ENCODE measurements around the gene LRRC7. TPM values are rescaled to one million over a fixed set of nuclear protein-coding genes. Genes with fewer than 3 reads are reported as not detected.

The LRRC7 gene
- total RNA-seq, 4 donors from 2014 or later, result 0.40 to 1.7 (median 0.63) TPM

GRCh38 chr1:70103770-70104169, 536.0 kb downstream of the LRRC7 start:
- no peaks in the 10 kb centered on the region for H3K27me3 ChIP-seq
- H3K4me3 ChIP-seq, result no peak overlapping the region
- DNase-seq, result no peak
- no peak overlapping the region for H3K27ac ChIP-seq
- H3K36me3 ChIP-seq, result no peaks in the 10 kb centered on the region
- H3K4me1 ChIP-seq, result no peaks in the 10 kb centered on the region
- no peaks in the 10 kb centered on the region for H3K9me3 ChIP-seq
- TF ChIP-seq POLR2A (IDR thresholded peaks at IDR 0.05), result no peak
- TF ChIP-seq CTCF (IDR thresholded peaks at IDR 0.05), result no peak

GRCh38 chr1:70109241-70109640, 541.5 kb downstream of the LRRC7 start:
- Histone ChIP-seq H3K27ac (no peak overlapping the region), H3K9me3 (no peaks in the 10 kb centered on the region), H3K36me3 (no peaks in the 10 kb centered on the region), H3K4me3 (no peak overlapping the region), H3K27me3 (no peaks in the 10 kb centered on the region), H3K4me1 (no peaks in the 10 kb centered on the region)
- TF ChIP-seq POLR2A (IDR thresholded peaks at IDR 0.05) (no peak), CTCF (IDR thresholded peaks at IDR 0.05) (no peak)
- no peak for DNase-seq

GRCh38 chr1:70112838-70113237, 545.1 kb downstream of the LRRC7 start:
- Histone ChIP-seq H3K27me3 (no peaks in the 10 kb centered on the region), H3K27ac (no peak overlapping the region), H3K4me3 (no peak overlapping the region), H3K4me1 (no peaks in the 10 kb centered on the region), H3K9me3 (no peaks in the 10 kb centered on the region), H3K36me3 (no peaks in the 10 kb centered on the region)
- no peak for DNase-seq
- no peak for TF ChIP-seq CTCF (IDR thresholded peaks at IDR 0.05)
- TF ChIP-seq POLR2A (IDR thresholded peaks at IDR 0.05), result no peak

- Histone ChIP-seq H3K27ac (no peak overlapping the region), H3K27me3 (no peaks in the 10 kb centered on the region), H3K9me3 (no peaks in the 10 kb centered on the region), H3K36me3 (no peaks in the 10 kb centered on the region), H3K4me1 (no peaks in the 10 kb centered on the region), H3K4me3 (no peak overlapping the region)
- no peak for TF ChIP-seq POLR2A (IDR thresholded peaks at IDR 0.05)
- TF ChIP-seq CTCF (IDR thresholded peaks at IDR 0.05), result no peak
- no peak for DNase-seq
Observed at GRCh38 chr1:70115315-70115714, 547.6 kb downstream of the LRRC7 start.

- Histone ChIP-seq H3K27ac (no peak overlapping the region), H3K4me1 (no peaks in the 10 kb centered on the region), H3K9me3 (no peaks in the 10 kb centered on the region), H3K4me3 (no peak overlapping the region), H3K27me3 (no peaks in the 10 kb centered on the region), H3K36me3 (no peaks in the 10 kb centered on the region)
- DNase-seq, result no peak
- TF ChIP-seq CTCF (IDR thresholded peaks at IDR 0.05) (no peak), POLR2A (IDR thresholded peaks at IDR 0.05) (no peak)
Observed at GRCh38 chr1:70117046-70117445, 549.3 kb downstream of the LRRC7 start.

- Histone ChIP-seq H3K4me3 (no peak overlapping the region), H3K36me3 (no peaks in the 10 kb centered on the region)
Observed at GRCh38 chr1:70134148-70134547, 566.4 kb downstream of the LRRC7 start.

More at GRCh38 chr1:70134148-70134547, 566.4 kb downstream of the LRRC7 start:
- no peak for DNase-seq
- H3K9me3 ChIP-seq, result no peaks in the 10 kb centered on the region
- no peak overlapping the region for H3K27ac ChIP-seq
- no peaks in the 10 kb centered on the region for H3K27me3 ChIP-seq
- TF ChIP-seq POLR2A (IDR thresholded peaks at IDR 0.05) (no peak), CTCF (IDR thresholded peaks at IDR 0.05) (no peak)
- no peaks in the 10 kb centered on the region for H3K4me1 ChIP-seq
